A549 treated with dexamethasone at 1 μM for 4 hours (cell line): Measurements from ENCODE around the gene C20orf141. TPM values are rescaled to one million over a fixed set of nuclear protein-coding genes. Genes with fewer than 3 reads are reported as not detected.

Source experiments
- total RNA-seq: library from RNA; stranded (reverse); fragments of 200-300 nt; extraction: Qiagen RNA extraction; gene quantifications from 5 replicates; pipeline ENCODE4 v1.2.3, GENCODE V29; 2022

Gene C20orf141, protein sequence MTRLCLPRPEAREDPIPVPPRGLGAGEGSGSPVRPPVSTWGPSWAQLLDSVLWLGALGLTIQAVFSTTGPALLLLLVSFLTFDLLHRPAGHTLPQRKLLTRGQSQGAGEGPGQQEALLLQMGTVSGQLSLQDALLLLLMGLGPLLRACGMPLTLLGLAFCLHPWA
- 0.33 to 0.43 TPM (median 0.39 TPM) in 3 of 5 replicates, not detected in the others for total RNA-seq

DNA sequence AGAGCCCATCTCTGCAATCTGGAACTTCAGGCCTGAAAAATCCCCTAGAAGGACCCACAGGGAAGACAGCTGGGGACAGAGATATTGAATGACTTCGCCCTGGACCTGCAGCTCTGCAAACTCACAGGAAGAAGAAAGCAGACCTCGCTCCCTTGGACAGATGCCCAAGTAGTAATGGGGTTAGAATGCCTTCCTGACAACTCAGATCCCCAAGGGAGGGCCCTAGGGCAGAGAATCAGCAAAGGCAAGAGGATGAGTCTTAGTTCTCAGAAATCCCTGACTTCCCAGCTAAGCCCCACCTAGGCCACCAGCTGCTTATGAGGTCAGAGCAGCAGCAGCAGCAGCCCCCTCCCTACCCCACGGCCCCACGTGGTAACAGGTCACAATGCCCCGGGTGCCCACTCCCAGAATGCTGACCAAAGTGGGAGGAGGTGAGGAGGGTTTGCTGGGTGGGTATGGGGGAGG lies at the start of gene C20orf141:
C20orf141 (plus strand) TSS at position 401 of the 465 bp plus-strand sequence. CDS start 198 bp downstream, outside the sequence.

DNA sequence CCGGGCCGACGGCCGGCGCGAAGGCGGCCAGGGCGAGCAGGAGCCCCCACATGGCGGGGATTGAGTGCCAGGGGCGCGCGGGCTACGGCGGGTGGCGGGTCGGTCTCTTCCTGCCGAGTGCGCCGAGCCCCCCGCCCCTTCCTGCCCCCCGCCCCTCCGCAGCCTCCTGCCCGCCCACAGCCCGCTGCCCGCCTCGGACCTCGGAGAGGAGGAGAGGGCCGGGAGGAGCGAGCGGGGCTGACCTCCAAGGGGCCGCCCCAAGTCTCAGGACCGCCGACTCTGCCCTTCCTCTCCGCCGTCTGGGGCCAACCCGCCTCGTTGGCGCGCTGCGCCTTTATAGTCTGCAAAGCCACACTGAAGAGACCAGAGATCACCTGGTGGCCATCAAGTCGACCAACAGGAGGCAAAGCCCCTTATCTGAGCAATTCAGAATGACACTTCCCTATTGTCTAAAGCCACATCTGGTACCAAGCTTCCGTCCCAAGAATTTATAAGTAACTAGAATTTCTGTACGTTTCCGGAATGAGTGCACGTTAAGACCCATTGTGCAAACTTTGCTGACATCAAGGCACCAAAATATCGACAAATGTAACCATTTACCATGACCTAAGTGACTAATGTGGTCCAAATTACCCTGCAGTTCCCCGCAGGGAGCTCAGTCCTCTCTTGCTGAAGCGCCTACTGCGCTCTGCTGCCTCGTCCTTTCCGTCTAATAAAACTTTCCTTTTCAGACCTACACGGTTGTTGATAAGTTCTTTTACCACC lies 14.1 kb upstream of the C20orf141 start, which contains the start of gene CPXM1:
CPXM1 (minus strand) TSS at position 107 of the 765 bp plus-strand sequence; CDS start at position 52, 55 bp downstream.

DNA sequence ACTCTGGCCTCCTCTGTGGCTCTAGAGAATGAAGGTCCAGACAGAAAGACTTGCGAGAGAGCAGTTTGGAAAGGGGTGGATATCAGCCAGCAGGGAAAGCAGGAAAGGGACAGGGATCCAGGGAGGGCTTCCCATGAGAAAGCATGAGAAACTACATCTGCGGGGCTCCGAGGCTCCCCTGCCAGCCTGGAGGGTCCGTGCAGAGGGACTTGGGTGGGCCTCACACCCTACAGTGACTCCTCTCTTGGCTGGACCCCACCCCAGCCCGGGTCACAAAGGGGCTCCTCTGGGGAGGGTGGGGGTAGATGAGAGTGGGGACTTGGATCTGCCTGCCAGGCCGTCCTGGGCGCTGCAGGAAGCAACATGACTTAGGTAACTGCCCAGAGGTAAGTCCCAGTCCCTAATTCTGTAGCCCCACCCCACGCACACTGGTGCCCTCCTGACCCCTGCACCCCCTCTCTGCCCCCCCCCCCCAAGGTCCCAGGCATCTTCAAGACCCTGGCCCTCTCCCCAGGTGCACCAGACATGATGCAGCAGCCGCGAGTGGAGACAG lies 1.3 kb downstream of the C20orf141 start, which contains the start of gene TMEM239:
TMEM239 (plus strand) TSS at position 335 of the 553 bp plus-strand sequence; CDS start at position 526, 191 bp downstream.

DNA sequence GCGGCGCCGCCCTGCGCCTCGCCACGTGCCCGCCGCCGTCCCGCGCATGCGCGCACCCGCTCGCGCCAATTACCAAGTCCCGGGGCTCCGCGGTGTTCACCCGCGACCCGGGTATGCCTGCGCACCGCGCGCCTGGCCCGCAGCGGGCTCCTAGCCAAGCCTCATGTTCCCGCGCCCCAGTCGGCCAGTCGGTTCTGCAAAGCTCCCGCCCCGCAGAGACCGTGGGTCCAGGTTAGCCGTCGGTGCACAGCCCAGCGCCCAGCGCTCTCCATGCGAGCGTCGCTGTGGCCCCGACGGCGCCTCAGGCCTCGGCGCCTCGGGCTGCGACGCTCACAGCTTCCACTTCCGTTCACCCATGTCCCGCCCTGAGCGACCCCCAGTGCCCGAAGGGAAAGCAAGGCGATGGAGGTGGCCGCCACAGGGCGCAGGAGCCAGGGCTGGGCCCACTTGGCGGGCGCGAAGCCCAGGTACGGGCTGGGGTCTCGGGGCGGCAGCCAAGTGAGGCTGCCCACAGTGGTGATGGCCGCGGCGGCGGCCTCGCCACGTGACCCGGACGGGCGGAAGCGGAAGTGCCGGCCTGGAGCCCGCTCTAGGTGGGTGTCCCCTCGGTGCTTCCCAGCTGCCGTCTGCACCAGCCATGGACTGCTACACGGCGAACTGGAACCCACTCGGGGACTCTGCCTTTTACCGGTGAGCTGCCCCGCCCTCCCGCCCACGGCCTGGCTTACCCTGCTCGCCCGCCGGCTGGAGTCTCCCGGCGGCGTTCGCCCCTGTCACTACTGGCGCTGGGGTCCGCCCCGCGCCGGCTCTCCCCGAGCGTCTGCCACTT lies 25.6 kb downstream of the C20orf141 start, which contains the start of the genes PCED1A and VPS16:
PCED1A (minus strand) TSS at position 518 of the 829 bp plus-strand sequence. CDS start 743 bp downstream, outside the sequence.
VPS16 (plus strand) TSS at position 608 of the 829 bp plus-strand sequence; CDS start at position 638, 30 bp downstream.

Other genes starting within 250 kb of the C20orf141 start
- 545 to 622 TPM (median 573 TPM) in 5 replicates for gene NOP56, start 162.4 kb upstream of the C20orf141 start, total RNA-seq
- 121 to 137 TPM (median 133 TPM) in 5 replicates for gene IDH3B, start 150.8 kb upstream of the C20orf141 start, total RNA-seq
- gene EBF4, start 122.2 kb upstream of the C20orf141 start, total RNA-seq, result 2.0 to 3.0 TPM (median 2.3 TPM) in 5 replicates
- 0.04 TPM in 2 of 5 replicates, not detected in the others for gene CPXM1, start 14.4 kb upstream of the C20orf141 start, total RNA-seq
- gene TMEM239, start 1.4 kb downstream of the C20orf141 start, total RNA-seq, result not detected in 5 replicates
- 16.9 to 28.7 TPM (median 26.2 TPM) in 5 replicates for gene PCED1A, start 25.7 kb downstream of the C20orf141 start, total RNA-seq
- 21.4 to 33.9 TPM (median 31.3 TPM) in 5 replicates for gene VPS16, start 25.8 kb downstream of the C20orf141 start, total RNA-seq
- gene PTPRA, start 58.5 kb downstream of the C20orf141 start, total RNA-seq, result 35.3 to 46.4 TPM (median 43.6 TPM) in 5 replicates
- 0.25 to 0.26 TPM in 2 of 5 replicates, not detected in the others for gene GNRH2, start 228.6 kb downstream of the C20orf141 start, total RNA-seq
- gene MRPS26, start 231.1 kb downstream of the C20orf141 start, total RNA-seq, result 114 to 149 TPM (median 143 TPM) in 5 replicates